Measurements from ENCODE around the gene RAB31.

GRCh38 chr18:9808295-9809241 is 100.5 kb downstream of the RAB31 start:
- TF ChIP-seq POLR2A (IDR thresholded peaks at IDR 0.05) (no peak), CTCF (IDR thresholded peaks at IDR 0.05) (no peak)
